GM19324 (cell line): Measurements from ENCODE around the gene ADH1A.
"Not testable (repeated sequence)": the region's sequence is repeated elsewhere in the genome, so short reads cannot be mapped to it uniquely, and the experiment has no call there.

Source experiments
- ATAC-seq: cut with Tn5 transposase; IDR thresholded peaks from one replicate; pipeline ENCODE4 v1.9.1; 2021; ENCODE audit warnings: mild to moderate bottlenecking, moderate library complexity; ENCODE audit not compliant: unreplicated experiment, low FRiP score

The ADH1A gene

GRCh38 chr4:99282731-99283130, 8.1 kb downstream of the ADH1A start:
- ATAC-seq, result no peak

GRCh38 chr4:99281261-99281660, 9.5 kb downstream of the ADH1A start:
- no peak for ATAC-seq

- ATAC-seq, result no peak
Measured at GRCh38 chr4:99276417-99276816, 14.4 kb downstream of the ADH1A start.

GRCh38 chr4:99275885-99276284, 14.9 kb downstream of the ADH1A start:
- no peak for ATAC-seq

- ATAC-seq, result no peak
Measured at GRCh38 chr4:99275050-99275449, 15.7 kb downstream of the ADH1A start.

GRCh38 chr4:99273704-99274103, 17.1 kb downstream of the ADH1A start:
- no peak for ATAC-seq

GRCh38 chr4:99264927-99265326, 25.9 kb downstream of the ADH1A start:
- no peak for ATAC-seq

GRCh38 chr4:99252746-99253145, 38.0 kb downstream of the ADH1A start:
- no peak for ATAC-seq

GRCh38 chr4:99248714-99249113, 42.1 kb downstream of the ADH1A start:
- no peak for ATAC-seq

GRCh38 chr4:99235955-99236354, 54.8 kb downstream of the ADH1A start:
- ATAC-seq, result no peak

- ATAC-seq, result no peak
Measured at GRCh38 chr4:99234331-99235010, 56.3 kb downstream of the ADH1A start.

- not testable (repeated sequence) for ATAC-seq
Measured at GRCh38 chr4:99233397-99233796, 57.4 kb downstream of the ADH1A start.

- ATAC-seq, result not testable (repeated sequence)
Measured at GRCh38 chr4:99228706-99229105, 62.1 kb downstream of the ADH1A start.

GRCh38 chr4:99227646-99228045, 63.1 kb downstream of the ADH1A start:
- not testable (repeated sequence) for ATAC-seq
